Measurements from ENCODE around the gene MAST4. TPM values are rescaled to one million over a fixed set of nuclear protein-coding genes. Genes with fewer than 3 reads are reported as not detected.
A peak's percentile ranks its signal among the peaks of the same experiment; 100 is the strongest.

Gene MAST4
- total RNA-seq, 2 donors from 2014 or later, result 36.8 to 45.7 TPM

- no peak for TF ChIP-seq POLR2AphosphoS5 (IDR thresholded peaks at IDR 0.05)
- no peak for TF ChIP-seq CTCF (IDR thresholded peaks at IDR 0.05)
- no peak for TF ChIP-seq POLR2A (IDR thresholded peaks at IDR 0.05)
- WGBS, result 100% methylated on average over 6 of the region's 6 CpGs
- Histone ChIP-seq H3K36me3 (no peaks in the 10 kb centered on the region), H3K4me3 (no peak overlapping the region), H3K27me3 (replicated peaks; ENCODE audit: insufficient read depth) (no peaks in the 10 kb centered on the region), H3K9me3 (no peaks in the 10 kb centered on the region), H3K27ac (no peak overlapping the region), H3K4me1 (replicated peaks) (no peaks in the 10 kb centered on the region)
- DNase-seq (ENCODE audit: low spot score), result no peak
- intact Hi-C loops (cut with DNase I), result no loop called here
Measured at GRCh38 chr5:67152400-67152799, 556.2 kb downstream of the MAST4 start.

- Histone ChIP-seq H3K4me1 (replicated peaks) (no peaks in the 10 kb centered on the region), H3K36me3 (no peaks in the 10 kb centered on the region), H3K9me3 (no peaks in the 10 kb centered on the region), H3K27me3 (replicated peaks; ENCODE audit: insufficient read depth) (no peaks in the 10 kb centered on the region), H3K4me3 (no peak overlapping the region), H3K27ac (no peak overlapping the region)
- intact Hi-C loops (cut with DNase I), result no loop called here
- no peak for DNase-seq (ENCODE audit: low spot score)
- TF ChIP-seq POLR2A (IDR thresholded peaks at IDR 0.05), result no peak
- TF ChIP-seq CTCF (IDR thresholded peaks at IDR 0.05), result no peak
- 55% methylated on average over 2 of the region's 2 CpGs for WGBS
Measured at GRCh38 chr5:67153292-67153691, 557.1 kb downstream of the MAST4 start.

- H3K9me3 ChIP-seq, result no peaks in the 10 kb centered on the region
- no peaks in the 10 kb centered on the region for H3K36me3 ChIP-seq
- DNase-seq (ENCODE audit: low spot score), result peak; percentile 79
- H3K4me3 ChIP-seq, result no peak overlapping the region
- intact Hi-C loops (cut with DNase I), result no loop called here
- peak overlapping the region; percentile 18 to 20 for H3K27ac ChIP-seq
- H3K27me3 ChIP-seq (replicated peaks; ENCODE audit: insufficient read depth), result no peaks in the 10 kb centered on the region
- H3K4me1 ChIP-seq (replicated peaks), result no peaks in the 10 kb centered on the region
- TF ChIP-seq POLR2AphosphoS5 (IDR thresholded peaks at IDR 0.05), result peak; percentile 84
- no peak for TF ChIP-seq CTCF (IDR thresholded peaks at IDR 0.05)
- no peak for TF ChIP-seq POLR2A (IDR thresholded peaks at IDR 0.05)
- WGBS, result 18% methylated on average over 5 of the region's 5 CpGs
Measured at GRCh38 chr5:67154556-67155206, 558.5 kb downstream of the MAST4 start.

DNA sequence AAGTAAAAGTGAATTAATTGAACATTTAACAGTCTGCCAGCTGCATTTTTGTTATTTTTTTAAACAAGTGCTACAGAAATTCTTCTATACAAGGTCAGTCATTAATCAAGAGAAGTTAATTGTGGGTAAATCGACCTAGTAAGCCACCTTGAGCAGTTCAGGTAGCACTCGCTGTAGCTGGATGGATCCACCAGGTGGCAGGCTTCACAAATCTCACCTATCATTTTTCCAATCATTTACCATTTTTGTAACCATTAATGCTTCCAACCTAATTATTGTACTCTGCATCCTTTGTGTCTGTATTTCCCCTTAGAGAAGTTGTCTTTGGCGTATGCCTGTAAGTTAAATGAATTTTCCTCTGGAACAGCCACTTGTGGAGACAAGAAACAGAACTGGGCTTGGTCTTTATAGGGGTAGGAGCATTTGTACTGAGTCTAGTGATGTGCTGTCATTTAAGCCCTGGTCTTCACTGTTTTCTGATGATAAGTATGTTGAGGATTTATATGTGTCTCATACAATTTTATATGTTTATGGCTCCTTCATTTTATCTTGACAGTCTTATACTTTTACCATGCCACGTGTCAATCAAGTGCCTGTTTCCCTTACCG, 560.9 kb downstream of the MAST4 start:
- DNase-seq (ENCODE audit: low spot score), result no peak
- no peak overlapping the region for H3K4me3 ChIP-seq
- H3K9me3 ChIP-seq, result no peaks in the 10 kb centered on the region
- intact Hi-C loops (cut with DNase I), result loop anchor here (2.0 kb wide), 1 partner anchor 52 kb away; no protein-coding TSS in a partner anchor
- WGBS, result 47% methylated on average over 5 of the region's 5 CpGs
- H3K36me3 ChIP-seq, result no peaks in the 10 kb centered on the region
- H3K4me1 ChIP-seq (replicated peaks), result peaks cover 3% of the 10 kb centered on the region
- H3K27ac ChIP-seq, result no peak overlapping the region
- no peaks in the 10 kb centered on the region for H3K27me3 ChIP-seq (replicated peaks; ENCODE audit: insufficient read depth)
- TF ChIP-seq POLR2AphosphoS5 (IDR thresholded peaks at IDR 0.05) (no peak), CTCF (IDR thresholded peaks at IDR 0.05) (peak; percentile 60 to 86 (median 71))

GRCh38 chr5:67160272-67160671, 564.1 kb downstream of the MAST4 start:
- intact Hi-C loops (cut with DNase I), result loop anchor here (10.0 kb wide), 1 partner anchor 1115 kb away; no protein-coding TSS in a partner anchor

More at GRCh38 chr5:67160272-67160671, 564.1 kb downstream of the MAST4 start:
- WGBS, result 55% methylated on average over 3 of the region's 3 CpGs
- H3K9me3 ChIP-seq, result no peaks in the 10 kb centered on the region
- H3K36me3 ChIP-seq, result peaks cover 0 to 4% of the 10 kb centered on the region in 2 donors
- H3K4me1 ChIP-seq (replicated peaks), result peaks cover 3% of the 10 kb centered on the region
- H3K27me3 ChIP-seq (replicated peaks; ENCODE audit: insufficient read depth), result no peaks in the 10 kb centered on the region
- H3K27ac ChIP-seq, result peak overlapping the region in 1 of 2 donors; percentile 62
- H3K4me3 ChIP-seq, result no peak overlapping the region
- DNase-seq (ENCODE audit: low spot score), result no peak
- TF ChIP-seq POLR2AphosphoS5 (IDR thresholded peaks at IDR 0.05) (peak; percentile 43), CTCF (IDR thresholded peaks at IDR 0.05) (no peak)
